ENCODE measurements around the gene PDCD11.

The PDCD11 gene

DNA sequence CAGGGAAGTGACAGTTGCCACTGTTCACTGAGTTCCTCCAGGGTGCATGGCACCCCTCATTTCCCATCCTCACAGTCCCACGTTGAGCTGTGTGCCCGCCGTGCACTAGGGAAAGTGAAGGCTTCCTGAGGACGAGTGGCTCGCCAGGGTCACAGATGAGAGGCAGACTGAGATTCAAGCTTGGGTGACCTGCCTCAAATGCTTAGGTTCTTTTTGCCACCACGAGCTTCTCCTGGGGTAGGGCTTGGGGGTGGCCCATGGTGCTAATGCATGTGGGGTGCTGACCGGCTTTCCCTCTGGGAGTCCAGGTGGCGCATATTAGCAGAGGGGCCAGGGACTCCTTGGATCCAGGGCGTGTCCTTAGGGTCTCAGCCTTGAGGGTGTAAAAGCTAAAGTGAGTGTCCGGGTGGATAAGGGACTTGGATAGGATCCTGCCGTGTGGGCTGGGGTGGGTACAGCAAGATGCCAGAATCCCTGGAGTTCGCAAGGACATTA lies 53.8 kb downstream of the PDCD11 start:
- DNase-seq, result no peak

GRCh38 chr10:103451091-103451813 lies 54.8 kb downstream of the PDCD11 start:
- DNase-seq, result peak; percentile 69

- peak; percentile 63 for DNase-seq
Observed at GRCh38 chr10:103451831-103452505, 55.5 kb downstream of the PDCD11 start, which contains the start of gene CALHM2. TSS of gene CALHM2 (minus strand) at chr10:103452370. CDS start at chr10:103449941, 2,429 bp downstream.

GRCh38 chr10:103452506-103453230 lies 56.2 kb downstream of the PDCD11 start:
- DNase-seq, result no peak

DNA sequence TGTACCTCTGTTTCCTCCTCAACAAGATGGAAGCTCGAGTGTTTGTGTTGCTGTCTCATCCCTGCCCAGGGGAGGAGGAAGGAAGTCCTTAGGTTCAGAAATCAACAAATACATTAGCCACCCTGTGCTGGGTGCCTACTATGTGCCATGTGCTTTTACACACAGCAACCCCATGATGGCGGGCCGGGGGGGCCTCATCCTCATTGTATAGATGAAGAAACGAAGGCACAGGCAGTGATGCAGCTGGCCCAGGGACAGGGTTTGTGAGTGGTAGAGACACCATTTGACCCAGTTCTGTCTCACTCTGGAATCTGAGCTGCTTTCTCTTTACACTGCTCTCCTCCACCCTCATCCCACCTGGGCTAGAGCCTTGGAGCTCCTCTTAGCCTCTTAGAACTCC lies 57.6 kb downstream of the PDCD11 start:
- DNase-seq, result no peak

DNA sequence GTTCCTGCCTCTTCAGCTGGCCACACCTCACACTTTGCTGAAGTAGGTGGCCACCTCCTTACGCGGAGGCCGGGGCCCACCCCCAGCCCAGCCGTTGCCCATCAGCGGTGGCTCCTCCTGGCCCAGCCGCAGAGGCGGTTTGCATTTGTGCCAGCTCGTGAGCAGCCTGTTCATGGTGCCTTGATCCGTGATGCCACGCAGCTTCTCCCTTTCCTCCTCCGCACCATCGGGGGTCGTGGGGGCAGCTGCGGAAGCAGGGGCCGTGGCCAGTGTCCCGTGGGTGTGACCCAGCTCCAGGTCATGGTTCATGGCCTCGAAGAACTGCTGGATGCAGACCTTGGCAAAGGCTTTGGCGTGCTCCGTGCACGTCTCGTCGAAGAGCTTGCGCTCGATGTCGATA lies 58.8 kb downstream of the PDCD11 start:
- no peak for DNase-seq

DNA sequence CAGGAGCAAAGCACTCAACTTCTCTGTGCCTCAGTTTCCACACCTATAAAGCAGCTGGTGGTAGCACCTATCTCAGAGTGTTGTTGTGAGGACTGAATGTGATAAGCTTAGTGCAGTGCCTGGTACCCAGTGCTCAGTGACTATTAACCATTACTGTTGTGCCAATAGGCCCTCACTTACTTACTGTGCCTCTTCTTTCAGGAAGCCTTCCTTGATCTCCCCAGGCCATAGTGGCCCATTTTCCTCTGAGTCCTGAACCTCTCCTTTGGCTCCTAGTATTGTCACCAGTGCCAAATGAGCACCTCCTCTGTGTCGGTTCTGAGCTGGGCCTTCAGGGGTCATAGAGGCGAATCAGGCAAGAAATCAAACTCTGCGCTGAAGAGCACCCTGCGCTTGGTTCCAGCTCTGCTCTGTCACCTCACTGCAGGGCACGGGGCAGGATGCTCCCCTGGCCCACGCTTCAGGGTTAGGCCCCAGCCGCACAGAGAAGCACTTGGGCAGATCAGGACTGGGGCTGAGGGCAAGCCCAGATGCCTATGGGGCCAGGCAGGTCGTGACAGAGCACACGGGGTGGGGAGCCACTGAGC lies 59.7 kb downstream of the PDCD11 start:
- DNase-seq, result no peak

- DNase-seq, result no peak
Observed at GRCh38 chr10:103457176-103457712, 60.8 kb downstream of the PDCD11 start.

GRCh38 chr10:103457896-103458583 lies 61.6 kb downstream of the PDCD11 start:
- no peak for DNase-seq

- DNase-seq, result no peak
Observed at GRCh38 chr10:103458720-103459119, 62.3 kb downstream of the PDCD11 start, which contains the start of gene CALHM1. TSS of gene CALHM1 (minus strand) at chr10:103458900. CDS start at chr10:103458751, 149 bp downstream.

GRCh38 chr10:103459615-103460014 lies 63.2 kb downstream of the PDCD11 start:
- no peak for DNase-seq

- no peak for DNase-seq
Observed at GRCh38 chr10:103463499-103463898, 67.1 kb downstream of the PDCD11 start.

- DNase-seq, result no peak
Observed at GRCh38 chr10:103465411-103466179, 69.2 kb downstream of the PDCD11 start.

DNA sequence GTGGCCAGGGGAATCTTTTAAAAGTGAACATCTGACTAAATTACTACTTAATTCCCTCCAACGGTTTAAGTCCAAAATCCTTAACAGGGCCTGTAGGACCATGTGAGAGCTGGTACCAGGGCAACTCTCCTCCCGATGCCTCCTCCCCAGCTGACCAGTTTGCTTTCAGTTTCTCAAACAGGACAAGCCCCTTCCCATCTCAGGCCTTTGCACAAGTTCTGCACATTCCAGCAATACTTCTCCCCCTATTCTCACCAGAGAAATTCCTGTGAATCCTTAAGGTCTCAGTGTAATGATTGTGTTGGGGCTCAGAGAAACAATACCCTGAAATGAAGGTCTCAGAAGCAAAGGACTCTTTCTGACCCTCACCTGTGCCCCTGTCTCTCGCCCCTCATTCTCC lies 70.3 kb downstream of the PDCD11 start:
- DNase-seq, result no peak

DNA sequence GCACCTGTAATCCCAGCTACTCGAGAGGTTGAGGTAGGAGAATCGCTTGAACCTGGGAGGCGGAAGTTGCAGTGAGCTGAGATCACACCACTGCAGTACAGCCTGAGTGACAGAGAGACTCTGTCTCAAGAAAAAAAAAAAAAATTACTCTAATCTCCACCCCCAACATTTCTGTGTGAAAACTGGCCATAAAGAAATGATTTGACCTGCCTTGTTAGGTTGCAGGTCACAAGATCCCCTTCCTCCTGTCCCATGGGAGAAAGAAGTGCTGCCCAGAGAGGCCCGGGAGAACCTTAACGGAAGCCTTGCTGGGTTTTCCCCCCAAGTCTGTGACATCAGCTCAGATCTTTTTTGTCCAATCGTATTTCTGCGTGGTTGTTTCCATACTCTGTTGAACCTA lies 71.0 kb downstream of the PDCD11 start:
- no peak for DNase-seq

GRCh38 chr10:103469201-103469600 lies 72.8 kb downstream of the PDCD11 start:
- DNase-seq, result no peak

- peak; percentile 88 for DNase-seq
Observed at GRCh38 chr10:103470761-103471653, 74.6 kb downstream of the PDCD11 start.

DNA sequence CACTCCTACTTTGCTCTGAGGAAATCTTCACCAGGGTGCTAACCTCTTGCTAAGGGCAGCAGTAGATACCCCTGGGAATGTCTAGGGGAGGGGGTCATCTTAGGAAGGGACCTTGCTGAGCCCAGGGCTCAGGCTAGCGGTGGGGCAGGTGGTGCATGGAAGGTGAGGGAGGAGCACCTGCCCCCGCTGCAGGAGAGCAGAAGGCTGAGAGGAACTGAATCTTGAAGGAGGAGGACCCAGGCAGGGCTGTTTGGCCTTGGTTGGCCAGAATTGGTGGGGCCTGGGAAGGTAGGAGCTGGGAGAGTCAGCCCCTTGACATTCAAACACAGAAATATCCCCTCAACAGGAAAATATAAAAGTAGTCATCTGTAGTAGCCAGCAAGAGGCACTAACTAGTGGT lies 75.6 kb downstream of the PDCD11 start:
- no peak for DNase-seq

- DNase-seq, result no peak
Observed at GRCh38 chr10:103473261-103473671, 76.8 kb downstream of the PDCD11 start.

DNA sequence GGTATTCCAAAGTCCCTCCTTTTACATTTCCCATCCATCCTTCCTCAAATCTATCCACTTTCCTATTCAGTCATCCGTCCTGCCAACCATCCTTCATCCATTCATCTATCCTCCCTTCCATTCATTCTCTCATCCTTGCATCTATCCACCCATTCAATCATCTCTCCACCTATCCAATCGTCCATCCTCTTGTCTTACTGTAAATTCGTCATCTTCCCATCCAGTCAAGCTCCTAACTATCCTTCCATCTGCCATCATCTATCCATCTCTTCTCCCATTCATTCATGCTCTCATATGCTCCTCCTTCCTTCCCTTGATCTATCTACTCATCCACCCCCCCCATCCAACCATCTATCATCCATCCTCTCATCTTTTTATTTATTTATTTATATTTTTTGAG lies 77.7 kb downstream of the PDCD11 start:
- DNase-seq, result no peak
